ENCODE data around the gene EPHA6.
"Not testable (repeated sequence)": the region's sequence is repeated elsewhere in the genome, so short reads cannot be mapped to it uniquely, and the experiment has no call there.

EPHA6 gene

DNA sequence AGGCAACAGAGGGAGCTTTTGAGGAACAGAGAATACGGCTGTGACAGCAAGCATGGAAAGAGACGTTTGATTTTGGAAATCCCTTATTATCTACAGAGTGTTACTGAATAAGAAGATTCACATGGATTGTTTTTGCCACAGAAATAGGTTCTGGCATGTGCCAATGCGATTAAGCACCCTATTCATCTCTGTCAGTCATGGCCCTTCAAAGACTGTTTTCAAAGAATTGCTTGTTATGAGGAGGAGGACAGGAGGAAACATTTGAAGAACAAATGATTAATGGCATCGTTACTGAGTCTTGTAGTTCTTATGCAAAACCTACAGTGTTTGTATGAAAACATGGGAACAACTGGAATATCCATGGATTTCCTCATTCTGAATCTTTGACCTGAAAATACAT, 86.2 kb downstream of the EPHA6 start:
- H3K27ac ChIP-seq (ENCODE audit: low read length, poor library complexity, severe bottlenecking): no peak overlapping the region
- no peak overlapping the region for H4K91ac ChIP-seq (ENCODE audit: low read length)
- H3K4me1 ChIP-seq (ENCODE audit: control insufficient read depth, insufficient read depth, low read depth, low read length): no peaks in the 10 kb centered on the region
- no peaks in the 10 kb centered on the region for H3K9me3 ChIP-seq (ENCODE audit: control insufficient read depth, low read length)
- no peaks in the 10 kb centered on the region for H3K27me3 ChIP-seq (ENCODE audit: control insufficient read depth in 1 of 2, insufficient read depth in 1 of 2, low read length in 2 of 2)
- H3K4me2 ChIP-seq (ENCODE audit: low read length, poor library complexity, severe bottlenecking): no peak overlapping the region
- H3K14ac ChIP-seq (ENCODE audit: low read length in 2 of 2): no peak overlapping the region
- no peak overlapping the region for H4K8ac ChIP-seq (ENCODE audit: low read length)
- H2AFZ ChIP-seq (ENCODE audit: low read depth, low read length): no peak overlapping the region
- no peak overlapping the region for H3K4me3 ChIP-seq (ENCODE audit: insufficient read depth in 1 of 2, low read depth in 1 of 2, low read length in 2 of 2)
- H3K23ac ChIP-seq (ENCODE audit: low read length in 2 of 2): no peak overlapping the region
- H2BK120ac ChIP-seq (ENCODE audit: low read depth, low read length): no peak overlapping the region
- H3K18ac ChIP-seq (ENCODE audit: low read depth in 1 of 2, low read length in 2 of 2): no peak overlapping the region
- H3K9ac ChIP-seq (ENCODE audit: low read length): no peak overlapping the region
- no peak overlapping the region for H3K4ac ChIP-seq (ENCODE audit: low read depth in 1 of 2, low read length in 2 of 2)
- no peak overlapping the region for H2BK5ac ChIP-seq (ENCODE audit: low read depth, low read length, poor library complexity, severe bottlenecking)
- H2BK15ac ChIP-seq (ENCODE audit: low read depth, poor library complexity, severe bottlenecking): no peak overlapping the region
- H2AK5ac ChIP-seq (ENCODE audit: low read length, severe bottlenecking): no peak overlapping the region
- DNase-seq: no peak
- no peaks in the 10 kb centered on the region for H3K79me1 ChIP-seq (replicated peaks; ENCODE audit: low read length, poor library complexity, severe bottlenecking)
- no peaks in the 10 kb centered on the region for H3K36me3 ChIP-seq (ENCODE audit: control insufficient read depth in 1 of 2, insufficient read depth in 2 of 2, low read depth in 1 of 2, low read length in 2 of 2)
- no peak overlapping the region for H2BK12ac ChIP-seq (ENCODE audit: low read length in 2 of 2)
- 82% methylated on average over 3 of the region's 4 CpGs for WGBS

GRCh38 chr3:96915445-96915844, 101.1 kb downstream of the EPHA6 start:
- H3K36me3 ChIP-seq (ENCODE audit: control insufficient read depth in 1 of 2, insufficient read depth in 2 of 2, low read depth in 1 of 2, low read length in 2 of 2): no peaks in the 10 kb centered on the region
- no peak overlapping the region for H4K91ac ChIP-seq (ENCODE audit: low read length)
- no peak for DNase-seq
- no peaks in the 10 kb centered on the region for H3K4me1 ChIP-seq (ENCODE audit: control insufficient read depth, insufficient read depth, low read depth, low read length)
- no peak overlapping the region for H3K23ac ChIP-seq (ENCODE audit: low read length in 2 of 2)
- H3K14ac ChIP-seq (ENCODE audit: low read length in 2 of 2): no peak overlapping the region
- no CpG with 5 or more reads among the region's 2 CpGs for WGBS
- H3K9ac ChIP-seq (ENCODE audit: low read length): no peak overlapping the region
- H3K18ac ChIP-seq (ENCODE audit: low read depth in 1 of 2, low read length in 2 of 2): no peak overlapping the region
- H3K27ac ChIP-seq (ENCODE audit: low read length, poor library complexity, severe bottlenecking): no peak overlapping the region
- H4K8ac ChIP-seq (ENCODE audit: low read length): no peak overlapping the region
- H2BK12ac ChIP-seq (ENCODE audit: low read length in 2 of 2): no peak overlapping the region
- H3K79me1 ChIP-seq (replicated peaks; ENCODE audit: low read length, poor library complexity, severe bottlenecking): no peaks in the 10 kb centered on the region
- H2BK120ac ChIP-seq (ENCODE audit: low read depth, low read length): no peak overlapping the region
- H3K4ac ChIP-seq (ENCODE audit: low read depth in 1 of 2, low read length in 2 of 2): no peak overlapping the region
- no peak overlapping the region for H2BK5ac ChIP-seq (ENCODE audit: low read depth, low read length, poor library complexity, severe bottlenecking)
- no peak overlapping the region for H2BK15ac ChIP-seq (ENCODE audit: low read depth, poor library complexity, severe bottlenecking)
- H3K9me3 ChIP-seq (ENCODE audit: control insufficient read depth, low read length): no peaks in the 10 kb centered on the region
- H2AK5ac ChIP-seq (ENCODE audit: low read length, severe bottlenecking): no peak overlapping the region
- no peak overlapping the region for H2AFZ ChIP-seq (ENCODE audit: low read depth, low read length)
- H3K4me2 ChIP-seq (ENCODE audit: low read length, poor library complexity, severe bottlenecking): no peak overlapping the region
- H3K4me3 ChIP-seq (ENCODE audit: insufficient read depth in 1 of 2, low read depth in 1 of 2, low read length in 2 of 2): no peak overlapping the region
- H3K27me3 ChIP-seq (ENCODE audit: control insufficient read depth in 1 of 2, insufficient read depth in 1 of 2, low read length in 2 of 2): no peaks in the 10 kb centered on the region

DNA sequence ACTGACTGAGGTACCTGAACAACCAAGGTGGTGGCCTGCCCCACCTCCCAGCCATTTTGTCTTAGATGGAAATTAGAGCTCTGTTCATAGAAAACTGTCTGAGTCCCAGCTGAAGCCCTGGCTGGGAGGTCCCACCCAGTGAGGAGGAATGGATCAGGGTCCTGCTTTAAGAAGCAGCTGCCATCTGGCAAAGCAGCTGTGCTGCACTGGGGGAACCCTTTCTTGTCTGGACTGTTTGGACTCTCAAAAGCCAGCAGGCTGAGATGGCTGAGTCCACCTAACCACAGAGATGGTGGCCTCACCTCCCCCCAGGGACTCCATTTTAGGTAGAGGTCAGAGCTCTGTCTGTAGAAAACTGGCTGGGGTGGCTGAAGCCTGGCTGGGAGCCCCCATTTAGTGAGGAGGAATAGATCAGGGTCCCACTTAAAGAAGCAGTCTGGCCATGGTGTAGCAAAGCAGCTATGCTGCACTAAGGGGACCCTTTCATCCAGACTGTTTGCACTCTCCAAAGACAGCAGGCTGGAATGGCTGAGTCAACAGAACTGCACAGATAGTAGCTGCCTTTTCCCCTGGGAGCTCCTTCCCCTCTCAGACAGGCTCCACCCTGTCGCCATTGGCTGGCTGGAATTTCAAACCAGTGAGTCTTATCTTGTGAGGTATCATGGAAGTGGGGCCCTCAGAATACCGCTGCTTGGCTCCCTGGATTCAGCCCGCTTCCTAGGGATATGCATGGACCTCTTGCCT, 116.9 kb downstream of the EPHA6 start:
- no peak overlapping the region for H3K4me3 ChIP-seq (ENCODE audit: insufficient read depth in 1 of 2, low read depth in 1 of 2, low read length in 2 of 2)
- no peaks in the 10 kb centered on the region for H3K79me1 ChIP-seq (replicated peaks; ENCODE audit: low read length, poor library complexity, severe bottlenecking)
- H3K4me2 ChIP-seq (ENCODE audit: low read length, poor library complexity, severe bottlenecking): no peak overlapping the region
- no peak overlapping the region for H2AK5ac ChIP-seq (ENCODE audit: low read length, severe bottlenecking)
- no peaks in the 10 kb centered on the region for H3K4me1 ChIP-seq (ENCODE audit: control insufficient read depth, insufficient read depth, low read depth, low read length)
- no peak overlapping the region for H2BK12ac ChIP-seq (ENCODE audit: low read length in 2 of 2)
- H3K9ac ChIP-seq (ENCODE audit: low read length): no peak overlapping the region
- no peaks in the 10 kb centered on the region for H3K36me3 ChIP-seq (ENCODE audit: control insufficient read depth in 1 of 2, insufficient read depth in 2 of 2, low read depth in 1 of 2, low read length in 2 of 2)
- no peak overlapping the region for H2AFZ ChIP-seq (ENCODE audit: low read depth, low read length)
- no peak overlapping the region for H2BK15ac ChIP-seq (ENCODE audit: low read depth, poor library complexity, severe bottlenecking)
- H4K91ac ChIP-seq (ENCODE audit: low read length): no peak overlapping the region
- no peak for DNase-seq
- H3K23ac ChIP-seq (ENCODE audit: low read length in 2 of 2): no peak overlapping the region
- H3K27me3 ChIP-seq (ENCODE audit: control insufficient read depth in 1 of 2, insufficient read depth in 1 of 2, low read length in 2 of 2): no peaks in the 10 kb centered on the region
- H2BK5ac ChIP-seq (ENCODE audit: low read depth, low read length, poor library complexity, severe bottlenecking): no peak overlapping the region
- H3K18ac ChIP-seq (ENCODE audit: low read depth in 1 of 2, low read length in 2 of 2): no peak overlapping the region
- no peak overlapping the region for H3K14ac ChIP-seq (ENCODE audit: low read length in 2 of 2)
- no peak overlapping the region for H3K27ac ChIP-seq (ENCODE audit: low read length, poor library complexity, severe bottlenecking)
- no peak overlapping the region for H3K4ac ChIP-seq (ENCODE audit: low read depth in 1 of 2, low read length in 2 of 2)
- peaks cover 34% of the 10 kb centered on the region for H3K9me3 ChIP-seq (ENCODE audit: control insufficient read depth, low read length)
- 66% methylated on average over 3 of the region's 3 CpGs for WGBS
- H4K8ac ChIP-seq (ENCODE audit: low read length): no peak overlapping the region
- H2BK120ac ChIP-seq (ENCODE audit: low read depth, low read length): no peak overlapping the region

DNA sequence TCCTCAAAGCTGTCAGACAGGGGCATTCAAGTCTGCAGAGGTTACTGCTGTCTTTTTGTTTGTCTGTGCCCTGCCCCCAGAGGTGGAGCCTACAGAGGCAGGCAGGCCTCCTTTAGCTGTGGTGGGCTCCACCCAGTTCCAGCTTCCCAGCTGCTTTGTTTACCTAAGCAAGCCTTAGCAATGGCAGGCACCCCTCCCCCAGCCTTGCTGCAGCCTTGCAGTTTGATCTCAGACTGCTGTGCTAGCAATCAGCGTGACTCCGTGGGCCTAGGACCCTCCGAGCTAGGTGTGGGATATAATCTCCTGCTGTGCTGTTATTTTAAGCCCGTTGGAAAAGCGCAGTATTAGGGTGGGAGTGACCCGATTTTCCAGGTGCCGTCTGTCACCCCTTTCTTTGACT, 127.7 kb downstream of the EPHA6 start:
- H3K9ac ChIP-seq (ENCODE audit: low read length); H3K79me1 ChIP-seq (replicated peaks; ENCODE audit: low read length, poor library complexity, severe bottlenecking); H2BK120ac ChIP-seq (ENCODE audit: low read depth, low read length); H3K4me1 ChIP-seq (ENCODE audit: control insufficient read depth, insufficient read depth, low read depth, low read length); H3K27ac ChIP-seq (ENCODE audit: low read length, poor library complexity, severe bottlenecking); H3K4ac ChIP-seq (ENCODE audit: low read depth in 1 of 2, low read length in 2 of 2); H2BK5ac ChIP-seq (ENCODE audit: low read depth, low read length, poor library complexity, severe bottlenecking); H3K9me3 ChIP-seq (ENCODE audit: control insufficient read depth, low read length); H3K4me2 ChIP-seq (ENCODE audit: low read length, poor library complexity, severe bottlenecking); DNase-seq; H2AFZ ChIP-seq (ENCODE audit: low read depth, low read length); H2BK15ac ChIP-seq (ENCODE audit: low read depth, poor library complexity, severe bottlenecking); H3K27me3 ChIP-seq (ENCODE audit: control insufficient read depth in 1 of 2, insufficient read depth in 1 of 2, low read length in 2 of 2); H3K36me3 ChIP-seq (ENCODE audit: control insufficient read depth in 1 of 2, insufficient read depth in 2 of 2, low read depth in 1 of 2, low read length in 2 of 2); H2BK12ac ChIP-seq (ENCODE audit: low read length in 2 of 2); H3K23ac ChIP-seq (ENCODE audit: low read length in 2 of 2); H2AK5ac ChIP-seq (ENCODE audit: low read length, severe bottlenecking); H4K8ac ChIP-seq (ENCODE audit: low read length); H3K4me3 ChIP-seq (ENCODE audit: insufficient read depth in 1 of 2, low read depth in 1 of 2, low read length in 2 of 2); H3K18ac ChIP-seq (ENCODE audit: low read depth in 1 of 2, low read length in 2 of 2); H3K14ac ChIP-seq (ENCODE audit: low read length in 2 of 2); H4K91ac ChIP-seq (ENCODE audit: low read length): not testable (repeated sequence)
- WGBS: 88% methylated on average over 7 of the region's 7 CpGs
